Stomach (tissue), 4 donors: ENCODE measurements around the gene AP1S3.

Experiments
- POLR2A ChIP-seq, 4 donors: fragments of 450-650 bp; IDR thresholded peaks; one replicate each; pipeline ENCODE4 v1.6.1; 2016; ENCODE audit warnings: antibody characterized with exemption in 4 of 4, control low read depth in 2 of 4, mild to moderate bottlenecking in 1 of 4, moderate library complexity in 1 of 4
- POLR2AphosphoS5 ChIP-seq, 3 donors: sonication (generic); formaldehyde crosslinking; IDR thresholded peaks; one replicate each; pipeline ENCODE4 v1.6.1; 2016; ENCODE audit warnings: antibody characterized with exemption in 3 of 3
- TF ChIP-seq, protein P1 (sequence below), 7 experiments: fragments of 450-650 bp in 4 of 7; fragments of 200-600 bp in 3 of 7; sonication (generic) in 3 of 7; IDR thresholded peaks; one replicate each; pipeline ENCODE4 v1.5.1; 2016 to 2019; ENCODE audit warnings: antibody characterized with exemption in 7 of 7, control low read depth in 2 of 7, mild to moderate bottlenecking in 1 of 7

GRCh38 chr2:223725986-223726970, 111.1 kb downstream of the AP1S3 start:
- TF ChIP-seq, protein P1, sequence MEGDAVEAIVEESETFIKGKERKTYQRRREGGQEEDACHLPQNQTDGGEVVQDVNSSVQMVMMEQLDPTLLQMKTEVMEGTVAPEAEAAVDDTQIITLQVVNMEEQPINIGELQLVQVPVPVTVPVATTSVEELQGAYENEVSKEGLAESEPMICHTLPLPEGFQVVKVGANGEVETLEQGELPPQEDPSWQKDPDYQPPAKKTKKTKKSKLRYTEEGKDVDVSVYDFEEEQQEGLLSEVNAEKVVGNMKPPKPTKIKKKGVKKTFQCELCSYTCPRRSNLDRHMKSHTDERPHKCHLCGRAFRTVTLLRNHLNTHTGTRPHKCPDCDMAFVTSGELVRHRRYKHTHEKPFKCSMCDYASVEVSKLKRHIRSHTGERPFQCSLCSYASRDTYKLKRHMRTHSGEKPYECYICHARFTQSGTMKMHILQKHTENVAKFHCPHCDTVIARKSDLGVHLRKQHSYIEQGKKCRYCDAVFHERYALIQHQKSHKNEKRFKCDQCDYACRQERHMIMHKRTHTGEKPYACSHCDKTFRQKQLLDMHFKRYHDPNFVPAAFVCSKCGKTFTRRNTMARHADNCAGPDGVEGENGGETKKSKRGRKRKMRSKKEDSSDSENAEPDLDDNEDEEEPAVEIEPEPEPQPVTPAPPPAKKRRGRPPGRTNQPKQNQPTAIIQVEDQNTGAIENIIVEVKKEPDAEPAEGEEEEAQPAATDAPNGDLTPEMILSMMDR (IDR thresholded peaks at IDR 0.05): no peak
- no peak for TF ChIP-seq POLR2A (IDR thresholded peaks at IDR 0.05)
- no peak for TF ChIP-seq POLR2AphosphoS5 (IDR thresholded peaks at IDR 0.05)
